HK-2 (cell line): ENCODE measurements around the gene PEX11A.
A peak's percentile ranks its signal among the peaks of the same experiment; 100 is the strongest.
"Not testable (repeated sequence)": the region's sequence is repeated elsewhere in the genome, so short reads cannot be mapped to it uniquely, and the experiment has no call there.

Experiments used
- DNase-seq: peaks from one replicate; pipeline ENCODE4 v3.0.0-alpha.2; 2018; ENCODE audit not compliant: unreplicated experiment

PEX11A gene, protein sequence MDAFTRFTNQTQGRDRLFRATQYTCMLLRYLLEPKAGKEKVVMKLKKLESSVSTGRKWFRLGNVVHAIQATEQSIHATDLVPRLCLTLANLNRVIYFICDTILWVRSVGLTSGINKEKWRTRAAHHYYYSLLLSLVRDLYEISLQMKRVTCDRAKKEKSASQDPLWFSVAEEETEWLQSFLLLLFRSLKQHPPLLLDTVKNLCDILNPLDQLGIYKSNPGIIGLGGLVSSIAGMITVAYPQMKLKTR

DNA sequence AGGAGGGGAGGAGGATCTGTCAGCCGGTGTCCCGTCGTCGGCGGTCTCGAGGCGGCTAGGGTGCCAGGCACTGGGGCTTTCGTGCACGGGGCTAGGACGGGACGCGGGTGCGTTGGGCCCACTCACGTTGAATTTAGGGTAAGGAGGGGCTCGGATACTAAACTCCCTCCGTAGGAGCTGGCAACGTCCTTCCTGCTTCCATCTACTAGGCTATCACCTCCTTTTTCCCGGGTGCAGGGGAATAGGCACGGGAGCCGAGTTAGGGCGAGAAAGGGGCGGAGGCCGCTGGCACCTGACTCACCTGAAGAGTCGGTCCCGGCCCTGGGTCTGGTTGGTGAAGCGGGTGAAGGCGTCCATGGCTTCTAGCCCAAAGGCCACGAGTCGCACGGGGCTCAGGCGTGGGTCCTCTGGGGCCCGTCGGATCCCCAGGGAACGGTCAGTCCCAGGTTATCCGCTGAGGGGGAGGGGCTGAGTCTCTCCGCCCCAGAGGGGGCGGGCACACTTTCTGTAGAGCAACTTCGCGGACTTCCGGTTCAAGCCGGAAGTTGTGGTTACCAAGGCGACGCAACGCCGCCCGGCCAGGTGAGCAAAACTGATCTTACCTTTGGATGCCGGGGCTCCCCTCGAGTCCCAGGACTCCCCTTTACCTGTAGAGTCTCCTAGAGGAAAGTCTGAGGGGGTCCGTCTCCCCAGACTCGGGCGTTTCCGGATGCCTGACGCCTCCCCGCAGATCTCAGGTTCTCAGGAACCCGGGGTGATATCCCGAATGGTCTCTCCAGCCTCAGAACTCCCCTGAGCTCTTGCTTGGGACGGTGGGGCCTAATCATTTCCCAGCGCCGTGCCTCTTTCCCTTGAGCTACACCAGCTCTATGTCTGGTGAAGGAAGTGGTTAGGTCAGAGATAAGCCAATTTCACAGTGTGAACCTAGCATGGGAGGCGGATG lies at the start of gene PEX11A, which contains the start of gene WDR93:
Gene PEX11A (minus strand): TSS at position 479 of the 943 bp plus-strand sequence. CDS start 122 bp downstream, at position 357.
Gene WDR93 (plus strand): TSS at position 536 of the 943 bp plus-strand sequence. CDS start 10,936 bp downstream, outside the sequence.
- peak; percentile 79 for DNase-seq

DNA sequence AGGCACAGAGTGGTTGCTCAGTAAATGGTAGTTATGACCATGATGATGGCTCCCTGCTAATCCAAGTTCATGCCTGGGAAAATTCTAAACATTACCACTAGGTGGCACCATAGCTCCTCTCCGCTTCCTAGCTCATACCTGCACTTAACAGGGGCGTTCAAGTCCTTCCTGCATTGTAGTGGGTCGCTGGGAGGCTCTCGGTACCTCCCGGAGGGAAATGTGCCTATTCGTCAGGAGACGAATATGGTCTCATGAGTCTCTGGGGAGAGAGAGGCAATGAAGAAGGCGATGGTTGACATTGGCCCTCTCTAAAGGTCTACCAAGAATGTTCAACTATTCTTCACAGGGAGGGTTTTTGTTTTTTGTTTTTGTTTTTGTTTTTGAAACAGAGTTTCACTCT lies 49.6 kb upstream of the PEX11A start:
- peak; percentile 45 for DNase-seq

DNA sequence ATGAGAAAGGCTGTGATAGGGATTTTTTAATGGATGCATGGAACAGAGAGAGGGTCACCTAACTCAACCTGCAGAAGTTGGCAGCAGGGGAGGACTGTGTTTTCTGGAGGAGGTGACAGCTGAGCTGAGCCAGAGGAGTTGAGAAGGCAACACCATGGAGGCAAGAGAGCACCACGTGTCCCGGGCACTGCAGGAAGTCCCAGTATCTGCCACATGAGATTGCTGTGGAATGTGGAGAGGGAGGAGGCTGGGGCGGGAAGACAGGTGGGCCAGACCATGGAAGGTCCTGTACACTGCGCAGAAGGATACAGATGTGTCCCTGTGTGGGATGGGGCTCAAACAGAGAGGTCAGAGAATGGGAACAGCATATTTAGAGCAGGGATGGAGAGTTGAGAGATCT lies 45.2 kb upstream of the PEX11A start:
- DNase-seq: no peak

DNA sequence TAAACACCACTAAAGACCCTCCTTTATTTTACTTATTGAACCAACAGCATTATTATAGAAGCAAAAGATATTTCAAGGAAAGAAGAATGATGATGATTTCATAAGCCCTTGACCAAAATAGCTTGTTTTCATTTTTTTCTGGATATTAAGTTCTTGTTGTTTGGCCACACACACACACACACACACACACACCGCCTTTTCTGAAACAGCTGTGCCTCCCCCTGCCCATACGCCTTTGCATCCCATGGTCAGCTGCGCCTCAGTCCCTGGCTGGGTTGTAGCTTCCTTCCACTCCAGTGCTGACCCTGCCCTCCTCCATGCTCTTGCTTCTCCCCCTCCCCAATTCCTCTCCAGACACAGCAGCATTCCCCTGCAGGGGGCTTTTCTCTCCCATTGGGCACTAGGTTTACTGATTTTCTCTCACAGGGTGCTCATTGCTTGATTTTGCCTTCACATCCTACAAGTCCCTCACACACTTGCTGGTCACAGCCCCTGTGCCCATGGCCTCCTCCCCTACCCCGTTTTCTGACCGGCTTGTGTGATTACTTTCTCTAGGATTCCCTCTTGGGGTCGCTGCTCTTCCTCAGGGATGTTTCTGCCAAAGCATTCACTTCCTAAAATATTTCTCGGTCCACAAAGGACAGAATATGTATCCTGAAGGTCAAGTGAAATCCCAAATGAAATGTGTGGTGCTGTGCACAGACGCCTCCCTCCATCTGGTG lies 42.1 kb upstream of the PEX11A start:
- no peak for DNase-seq

DNA sequence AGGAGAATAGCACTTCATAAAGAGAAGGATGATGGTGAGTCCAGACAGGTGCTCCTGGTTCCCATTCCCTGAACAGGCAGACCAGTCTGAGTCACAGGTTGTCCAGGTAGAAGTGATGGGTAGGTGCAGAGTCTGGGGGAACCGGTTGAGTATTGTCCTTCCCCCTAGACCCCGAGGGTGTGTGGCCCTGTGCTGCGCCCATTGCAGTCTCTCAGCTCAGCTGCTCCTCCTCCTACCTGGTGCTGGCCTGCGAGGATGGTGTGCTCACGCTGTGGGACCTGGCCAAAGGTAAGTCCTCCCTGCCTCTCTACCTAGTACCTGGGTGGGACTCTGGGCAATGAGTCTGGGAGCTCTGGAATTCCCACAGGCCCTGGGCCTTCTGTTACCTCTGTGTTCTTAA lies 40.7 kb upstream of the PEX11A start:
- no peak for DNase-seq

DNA sequence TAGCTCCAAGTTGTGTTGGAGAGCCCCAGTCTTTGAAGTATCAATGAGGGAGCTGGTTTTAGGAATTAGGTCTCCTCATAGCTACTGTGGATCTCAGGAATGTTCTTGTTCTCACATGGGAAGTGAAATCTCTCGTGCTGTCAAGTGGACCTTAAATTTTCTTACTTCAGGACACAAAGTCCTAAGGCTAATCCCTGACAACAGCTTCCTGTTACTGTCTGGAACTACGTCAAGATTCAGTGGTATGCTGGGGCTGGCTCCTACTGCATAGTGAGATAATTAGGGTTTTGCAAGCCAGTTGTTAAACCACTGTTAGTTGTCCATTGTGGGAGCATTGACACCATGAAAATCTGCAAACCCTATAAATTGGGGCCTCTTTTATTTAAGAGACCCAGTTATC lies 37.7 kb upstream of the PEX11A start:
- DNase-seq: no peak

DNA sequence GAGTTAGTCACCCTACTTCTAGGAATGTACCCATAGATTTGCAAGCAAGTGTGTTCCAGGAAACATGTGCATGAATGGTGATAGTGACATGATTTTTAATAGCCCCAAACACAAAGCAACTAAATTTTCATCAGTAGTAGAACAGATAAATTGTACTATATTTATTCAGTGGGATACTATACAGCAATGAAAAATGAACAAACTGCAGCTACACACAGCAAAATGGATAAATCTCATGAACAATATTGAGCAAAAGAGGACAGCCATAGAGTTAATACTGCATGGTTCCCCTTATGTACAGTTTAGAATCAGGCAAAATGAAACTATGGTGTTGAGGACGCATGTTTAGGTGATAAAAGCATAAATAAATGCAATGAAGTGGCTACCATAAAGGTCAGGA lies 34.5 kb upstream of the PEX11A start:
- DNase-seq: no peak

DNA sequence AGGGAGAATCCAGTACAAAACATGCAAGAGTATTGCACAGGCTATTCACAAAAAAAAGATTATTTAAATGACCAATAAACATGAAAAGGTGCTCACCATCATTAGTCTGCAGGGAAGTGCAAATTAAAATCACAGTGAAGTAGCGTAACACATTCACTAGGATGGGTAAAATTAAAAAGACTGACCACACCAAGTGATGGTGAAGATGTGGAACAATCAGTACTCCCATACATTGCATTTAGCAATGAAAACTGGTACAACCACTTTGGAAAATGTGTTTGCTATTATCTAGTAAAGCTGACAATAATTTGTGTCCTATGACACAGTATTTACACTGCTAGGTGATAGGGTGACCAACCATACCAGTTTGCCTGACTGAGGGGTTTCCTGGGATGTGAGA lies 34.1 kb upstream of the PEX11A start:
- DNase-seq: no peak

DNA sequence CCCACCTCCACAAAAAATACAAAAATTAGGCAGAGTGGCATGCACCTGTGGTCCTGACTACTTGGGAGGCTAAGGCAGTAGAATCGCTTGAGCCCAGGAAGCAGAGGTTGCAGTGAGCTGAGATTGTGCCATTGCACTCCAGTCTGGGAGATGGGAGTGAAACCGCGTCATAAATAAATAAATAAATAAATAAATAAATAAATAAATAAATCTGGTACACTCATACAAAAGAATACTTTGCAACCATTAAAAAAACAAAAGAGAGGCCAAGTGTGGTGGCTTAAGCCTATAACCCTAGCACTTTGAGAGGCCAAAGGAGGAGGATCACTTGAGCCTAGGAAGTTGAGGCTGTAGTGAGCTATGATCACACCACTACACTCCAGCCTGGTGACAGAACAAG lies 32.5 kb upstream of the PEX11A start:
- no peak for DNase-seq

DNA sequence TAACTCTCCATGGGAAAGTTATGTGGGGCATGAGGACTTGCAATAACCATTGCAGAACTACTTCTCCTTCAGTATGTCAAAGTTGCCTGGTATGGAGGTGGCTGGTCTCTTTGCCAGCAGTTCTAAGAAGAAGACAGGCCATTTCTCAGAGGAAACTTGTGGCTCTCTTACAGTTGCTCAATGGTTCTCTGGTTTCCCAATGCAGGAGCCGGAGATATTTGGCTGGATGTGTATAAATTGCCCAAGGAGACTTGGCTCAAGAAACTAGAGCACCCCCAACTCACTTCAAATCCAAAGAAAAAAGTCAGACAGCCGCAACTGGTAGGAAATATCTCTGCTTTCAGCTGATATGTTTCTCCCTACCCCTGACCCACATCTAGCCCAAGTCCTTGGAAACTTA lies 24.2 kb upstream of the PEX11A start:
- DNase-seq: no peak

DNA sequence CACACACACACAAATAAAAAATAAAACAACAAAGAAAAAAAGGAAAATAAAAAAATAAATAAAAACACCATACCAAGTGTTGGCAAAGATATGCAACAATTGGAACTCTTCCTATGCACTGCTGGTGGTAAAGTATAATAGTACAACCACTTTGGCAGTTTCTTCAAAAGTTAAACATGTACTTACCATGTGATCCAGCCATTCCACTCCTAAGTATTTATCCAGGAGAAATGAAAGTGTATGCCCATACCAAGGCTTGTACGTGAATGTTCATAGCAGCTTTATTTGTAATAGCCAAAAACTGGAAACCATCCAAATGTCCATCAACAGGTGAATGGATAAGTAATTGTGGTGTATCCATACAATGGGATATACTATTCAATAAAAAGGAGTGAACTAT lies 17.0 kb upstream of the PEX11A start:
- DNase-seq: no peak

DNA sequence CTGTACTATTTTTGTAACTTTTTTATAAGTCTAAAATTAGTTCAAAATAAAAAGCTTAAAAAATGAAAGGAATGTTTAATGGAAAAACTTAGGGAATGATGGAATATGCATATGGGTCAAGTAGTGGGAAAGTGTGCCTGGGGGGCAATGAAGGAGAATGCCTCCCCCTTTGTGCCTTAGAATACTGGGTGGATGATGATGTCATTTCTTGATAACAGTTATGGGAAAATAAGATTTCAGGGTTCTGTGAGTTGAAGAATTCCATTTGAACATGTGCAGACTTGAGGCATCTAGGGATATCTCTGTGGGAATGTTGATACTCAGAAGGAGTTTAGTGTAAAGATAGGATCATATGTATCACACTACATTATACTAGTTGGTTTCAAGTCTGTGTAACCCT lies 13.9 kb upstream of the PEX11A start:
- DNase-seq: no peak

DNA sequence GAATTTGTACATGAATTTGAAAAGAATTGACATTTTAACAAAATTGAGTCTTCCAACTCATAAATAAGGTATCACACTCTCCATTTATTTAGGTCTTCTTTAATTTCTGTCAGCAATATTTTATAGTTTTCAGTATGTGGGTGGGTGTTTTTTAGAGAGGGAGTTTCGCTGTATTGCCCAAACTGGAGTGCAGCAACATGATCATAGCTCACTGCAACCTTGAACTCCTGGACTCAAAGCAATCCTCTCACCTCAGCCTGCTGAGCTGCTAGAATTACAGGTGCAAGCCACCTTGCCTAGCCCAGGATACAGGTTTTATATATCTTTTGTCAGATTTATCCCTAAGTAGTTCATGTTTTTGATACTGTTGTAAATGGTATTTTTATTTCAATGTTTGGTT lies 4.6 kb upstream of the PEX11A start:
- DNase-seq: no peak

DNA sequence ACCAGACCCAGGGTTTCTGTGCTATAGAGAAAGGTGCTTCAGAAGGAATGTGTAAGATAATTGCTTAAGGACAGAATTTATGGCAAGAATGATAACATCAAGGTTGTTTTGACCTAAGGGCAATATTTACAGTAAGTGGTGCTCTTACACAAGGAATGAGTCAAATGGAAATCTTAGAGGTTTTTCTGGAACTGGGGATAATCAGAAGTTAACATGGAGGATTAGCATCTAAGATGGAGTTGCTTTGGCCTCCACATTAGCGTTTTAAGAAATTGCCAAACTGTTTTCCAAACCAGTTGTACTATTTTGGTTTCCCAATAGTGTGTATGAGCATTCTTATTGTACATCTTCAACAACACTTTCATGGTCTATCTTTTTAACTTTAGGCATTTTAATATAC lies 3.1 kb upstream of the PEX11A start:
- DNase-seq: no peak

DNA sequence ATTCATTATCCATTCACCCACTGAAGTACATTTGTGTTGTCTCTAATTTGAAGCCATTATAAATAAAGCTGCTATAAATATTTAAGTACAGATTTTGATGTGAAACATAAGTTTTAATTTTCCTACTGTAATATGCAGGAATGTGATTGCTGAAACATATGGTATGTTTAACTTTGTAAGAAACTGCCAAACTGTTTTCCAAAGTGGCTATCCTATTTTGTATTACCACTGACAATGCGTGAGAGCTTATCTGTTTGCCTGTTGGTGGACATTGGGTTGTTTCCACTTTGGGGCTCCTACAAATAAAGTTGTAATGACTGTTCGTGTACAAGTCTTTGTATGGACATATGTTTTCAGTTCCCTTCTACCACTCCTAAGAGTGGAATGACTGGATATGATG lies 2.5 kb upstream of the PEX11A start:
- DNase-seq: no peak

DNA sequence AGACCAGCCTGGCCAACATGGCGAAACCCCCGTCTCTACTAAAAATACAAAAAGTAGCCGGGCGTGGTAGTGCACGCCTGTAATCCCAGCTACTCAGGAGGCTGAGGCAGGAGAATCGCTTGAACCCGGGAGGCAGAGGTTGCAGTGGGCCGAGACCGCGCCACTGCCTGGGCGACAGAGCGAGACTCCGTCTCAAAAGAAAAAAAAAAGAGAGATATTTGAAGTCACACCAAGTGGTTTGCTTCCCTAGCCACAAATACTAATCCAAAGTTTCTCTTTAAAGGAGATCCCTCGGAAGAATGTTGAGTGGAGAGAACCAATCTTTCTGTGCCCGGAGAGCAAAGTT lies 651 bp downstream of the PEX11A start:
- not testable (repeated sequence) for DNase-seq

DNA sequence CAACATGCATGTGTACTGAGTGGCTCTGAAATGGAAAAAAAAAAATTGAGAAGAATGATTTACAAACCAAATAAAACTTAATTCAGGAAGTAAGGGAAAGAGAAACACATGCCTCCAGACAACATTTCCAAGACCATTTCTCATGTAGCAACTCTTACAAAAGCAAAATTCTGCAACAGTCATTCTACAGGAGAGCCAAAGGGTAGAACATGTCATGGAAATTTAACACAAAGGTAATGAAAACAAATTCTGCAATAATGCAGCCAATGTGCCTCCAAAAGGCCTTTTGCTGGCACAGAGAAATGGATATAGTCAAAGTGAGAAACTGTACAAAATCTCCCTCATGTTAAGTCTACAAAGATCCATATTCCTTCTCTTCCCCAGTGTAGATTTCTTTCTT lies 4.0 kb downstream of the PEX11A start:
- DNase-seq: no peak

DNA sequence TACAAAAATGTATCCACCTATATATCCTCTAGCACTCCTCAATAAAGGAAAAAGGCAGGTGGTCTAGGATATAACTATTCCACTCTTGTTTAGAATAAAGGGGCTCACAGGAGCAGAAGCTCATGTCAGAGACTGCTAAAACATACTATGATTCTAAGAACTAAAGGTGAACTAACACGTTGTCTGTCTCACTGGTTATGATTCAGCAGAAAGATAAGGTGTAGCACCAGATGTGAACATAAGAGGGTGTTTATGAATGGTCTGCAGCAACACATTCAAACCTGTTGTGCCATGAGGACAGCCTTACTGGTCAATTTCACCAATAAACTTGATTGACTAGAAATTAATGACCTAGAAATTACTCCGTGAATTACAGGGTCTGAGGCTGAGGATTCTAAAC lies 4.6 kb downstream of the PEX11A start:
- DNase-seq: no peak

DNA sequence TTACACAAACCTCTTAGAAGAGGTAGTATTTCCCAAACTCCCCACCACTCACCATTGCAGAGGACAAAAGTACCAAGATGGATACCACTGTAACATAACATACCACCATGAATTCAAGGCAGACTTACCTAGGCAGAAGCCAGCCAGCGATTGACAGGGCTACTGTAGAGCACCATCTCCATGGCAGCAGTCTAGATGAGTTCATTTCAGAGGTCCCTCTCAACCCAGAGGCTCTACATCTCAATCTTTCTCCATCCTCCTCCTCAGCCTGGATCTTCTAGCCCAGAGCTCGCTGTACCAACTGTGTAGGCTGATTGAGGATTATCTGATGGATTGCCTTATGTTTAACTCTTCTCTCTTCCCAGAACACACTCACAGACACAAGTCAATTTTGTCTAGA lies 9.4 kb downstream of the PEX11A start:
- DNase-seq: no peak

DNA sequence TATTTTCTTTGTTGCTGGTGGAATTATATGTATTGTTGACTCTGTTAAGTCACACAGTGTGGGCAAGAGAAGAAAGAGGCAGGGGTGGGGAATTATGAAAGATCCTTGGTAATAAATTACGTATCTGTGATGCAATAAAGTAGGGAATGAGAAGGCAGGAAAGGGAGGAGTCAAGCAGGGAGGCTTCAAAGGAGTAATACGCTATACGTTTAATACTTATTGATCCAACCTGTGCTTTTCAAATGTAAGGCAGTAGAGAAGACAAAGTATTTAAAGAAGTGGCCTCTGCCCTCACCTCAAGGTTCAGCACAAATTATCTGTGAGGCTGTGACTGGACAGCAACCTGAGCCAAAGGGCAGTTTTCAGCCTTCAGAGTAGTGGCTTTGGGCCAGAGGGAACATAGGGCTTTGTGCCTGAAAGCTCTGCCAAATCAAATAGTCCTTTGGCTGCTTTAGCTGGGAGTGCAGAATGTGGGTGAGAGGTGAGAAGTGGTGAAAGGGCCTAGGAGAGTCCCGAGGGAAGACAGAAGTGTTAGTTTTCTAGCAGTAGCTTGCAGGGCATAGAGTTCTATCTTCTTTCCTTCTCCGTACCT lies 10.2 kb downstream of the PEX11A start:
- DNase-seq: no peak

DNA sequence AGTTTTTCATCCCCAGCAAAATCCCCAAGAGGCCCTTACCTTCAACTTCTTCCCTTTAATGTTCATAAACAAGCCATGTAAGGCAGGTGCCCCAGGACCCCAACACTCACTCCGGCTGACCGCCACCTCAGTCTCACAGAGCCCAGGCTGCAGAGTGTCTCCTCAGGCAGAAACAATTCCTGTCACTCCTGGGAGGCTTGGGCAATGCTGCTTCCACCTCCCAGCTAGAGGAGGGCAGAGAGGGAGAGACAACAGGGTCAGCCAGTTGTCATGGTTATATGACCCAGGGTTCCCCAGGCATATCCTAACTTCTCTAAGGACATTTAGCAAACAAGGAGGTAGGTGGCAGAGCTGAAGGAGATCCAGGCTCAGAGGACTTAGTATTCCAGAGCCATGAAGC lies 11.3 kb downstream of the PEX11A start, which contains the start of gene PLIN1:
Gene PLIN1 (minus strand): TSS at position 156 of the 400 bp plus-strand sequence. CDS start 1,878 bp downstream, outside the sequence.
- no peak for DNase-seq

DNA sequence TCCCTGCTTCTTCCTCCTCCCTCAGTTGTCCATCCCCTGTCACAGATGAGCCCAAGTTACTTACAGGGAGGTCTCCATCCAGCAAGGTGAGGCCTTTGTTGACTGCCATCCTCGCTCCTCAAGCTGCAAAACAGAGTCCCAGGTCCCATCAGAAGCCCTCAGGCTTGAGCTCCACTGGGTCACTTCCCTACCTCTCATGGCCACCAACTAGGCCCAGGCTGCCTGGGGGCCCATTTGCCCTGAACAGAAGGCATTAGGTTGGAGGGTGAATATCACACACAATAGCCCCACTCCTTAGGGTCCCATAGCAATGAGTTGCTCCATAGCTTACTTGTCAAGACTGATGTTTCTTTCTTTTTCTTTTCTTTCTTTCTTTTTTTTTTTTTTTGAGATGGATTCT lies 13.2 kb downstream of the PEX11A start:
- no peak for DNase-seq
